Liver (tissue), 9 donors: Measurements from ENCODE around the gene MT3. TPM values are rescaled to one million over a fixed set of nuclear protein-coding genes. Genes with fewer than 3 reads are reported as not detected.

Experiments used
- DNase-seq: peaks from one replicate; pipeline ENCODE4 v3.0.0-alpha.2; 2017; ENCODE audit warnings: low spot score
- H3K27ac ChIP-seq, 2 donors: one replicate each; pipeline ENCODE4 v1.7.0; 2013; ENCODE audit warnings: inconsistent platforms in 2 of 2, low read length in 2 of 2, control low read depth in 1 of 2, low read depth in 1 of 2, mild to moderate bottlenecking in 1 of 2
- H3K27me3 ChIP-seq, 4 donors: one replicate each; pipeline versions ENCODE4 v1.6.1 to v1.7.0; 2013; ENCODE audit warnings: low read length in 3 of 4, inconsistent platforms in 1 of 4, mild to moderate bottlenecking in 1 of 4, moderate library complexity in 1 of 4; ENCODE audit not compliant: control insufficient read depth in 4 of 4, insufficient read depth in 4 of 4
- H3K36me3 ChIP-seq, 4 donors: one replicate each; pipeline versions ENCODE4 v1.6.1 to v1.7.0; 2013; ENCODE audit warnings: low read length in 3 of 4, mild to moderate bottlenecking in 3 of 4, low read depth in 1 of 4, moderate library complexity in 1 of 4; ENCODE audit not compliant: control insufficient read depth in 4 of 4, insufficient read depth in 3 of 4
- H3K4me1 ChIP-seq, 4 donors: one replicate each; pipeline versions ENCODE4 v1.6.1 to v1.7.0; 2013; ENCODE audit warnings: low read length in 3 of 4, mild to moderate bottlenecking in 3 of 4, moderate library complexity in 1 of 4; ENCODE audit not compliant: control insufficient read depth in 4 of 4, insufficient read depth in 4 of 4
- H3K4me3 ChIP-seq, 3 donors: one replicate each; pipeline versions ENCODE4 v1.6.1 to v1.7.0; 2013; ENCODE audit warnings: low read length in 3 of 3, control low read depth in 1 of 3, low read depth in 1 of 3, mild to moderate bottlenecking in 1 of 3
- H3K9ac ChIP-seq, 2 donors: one replicate each; pipeline ENCODE4 v1.7.0; 2013; ENCODE audit warnings: low read length in 2 of 2, mild to moderate bottlenecking in 2 of 2, moderate library complexity in 2 of 2, control low read depth in 1 of 2, low read depth in 1 of 2
- H3K9me3 ChIP-seq, 4 donors: one replicate each; pipeline versions ENCODE4 v1.6.1 to v1.7.0; 2013; ENCODE audit warnings: low read length in 3 of 4; ENCODE audit not compliant: control insufficient read depth in 4 of 4
- EGR1 ChIP-seq, 2 donors: IDR thresholded peaks; 2 replicates each; pipeline ENCODE4 v1.6.1; 2016 to 2018; ENCODE audit warnings: antibody characterized with exemption in 2 of 2, low read depth in 2 of 2
- FOXA1 ChIP-seq: IDR thresholded peaks from 2 replicates; pipeline ENCODE4 v1.6.1; 2016; ENCODE audit warnings: antibody characterized with exemption
- FOXA2 ChIP-seq: IDR thresholded peaks from 2 replicates; pipeline ENCODE4 v1.6.1; 2016; ENCODE audit warnings: antibody characterized with exemption
- GABPA ChIP-seq, 2 donors: IDR thresholded peaks in 1 of 2; conservative IDR thresholded peaks in 1 of 2; 2 replicates each; pipeline ENCODE4 v1.6.1; 2016; ENCODE audit warnings: antibody characterized with exemption in 2 of 2, mild to moderate bottlenecking in 1 of 2, moderate library complexity in 1 of 2
- HNF4A ChIP-seq, 2 donors: conservative IDR thresholded peaks; 2 replicates each; pipeline ENCODE4 v1.6.1; 2016; ENCODE audit warnings: antibody characterized with exemption in 2 of 2, mild to moderate bottlenecking in 2 of 2
- HNF4G ChIP-seq: IDR thresholded peaks from 2 replicates; pipeline ENCODE4 v1.6.1; 2016; ENCODE audit warnings: antibody characterized with exemption
- JUND ChIP-seq, 2 donors: IDR thresholded peaks; 2 replicates each; pipeline ENCODE4 v1.6.1; 2016; ENCODE audit warnings: antibody characterized with exemption in 2 of 2
- NR2F2 ChIP-seq: IDR thresholded peaks from 2 replicates; pipeline ENCODE4 v1.6.1; 2016; ENCODE audit warnings: antibody characterized with exemption
- RAD21 ChIP-seq, 2 donors: IDR thresholded peaks; 2 replicates each; pipeline ENCODE4 v1.6.1; 2016; ENCODE audit warnings: antibody characterized with exemption in 2 of 2, mild to moderate bottlenecking in 2 of 2
- RXRA ChIP-seq, 2 donors: IDR thresholded peaks; 2 replicates each; pipeline ENCODE4 v1.6.1; 2017 to 2018; ENCODE audit warnings: antibody characterized with exemption in 2 of 2, mild to moderate bottlenecking in 1 of 2
- SP1 ChIP-seq: IDR thresholded peaks from 2 replicates; pipeline ENCODE4 v1.6.1; 2018; ENCODE audit warnings: antibody characterized with exemption, mild to moderate bottlenecking
- TAF1 ChIP-seq: conservative IDR thresholded peaks from 2 replicates; pipeline ENCODE4 v1.6.1; 2016; ENCODE audit warnings: antibody characterized with exemption, mild to moderate bottlenecking
- YY1 ChIP-seq: IDR thresholded peaks from 2 replicates; pipeline ENCODE4 v1.6.1; 2016; ENCODE audit warnings: antibody characterized with exemption, mild to moderate bottlenecking
- WGBS: extraction: QIAGEN DNeasy Blood & Tissue Kit; methylation state at CpG from one replicate; pipeline ENCODE4 v1.1.7; 2013; 5-methylcytosine and 5-hydroxymethylcytosine counted together
- polyA plus RNA-seq, 2 donors: library from polyadenylated mRNA; stranded (reverse) in 1 of 2; unstranded in 1 of 2; fragments of 200-250 nt in 1 of 2; fragments of >200 nt in 1 of 2; fragmentation: Nextera tagmentation in 1 of 2; extraction: Ambion mirVana in 1 of 2; gene quantifications; one replicate each; pipeline versions ENCODE4 v1.2.1 to v1.2.3, GENCODE V29; 2013 to 2015
- total RNA-seq, 2 donors: library from RNA; depleted of rRNA; stranded (reverse); fragments of >200 nt; gene quantifications; one replicate each; pipeline ENCODE4 v1.2.3, GENCODE V29; 2014
- TF ChIP-seq, protein P1 (sequence below): IDR thresholded peaks from 2 replicates; pipeline ENCODE4 v1.6.1; 2016; ENCODE audit warnings: antibody characterized with exemption, mild to moderate bottlenecking
- TF ChIP-seq, protein P2 (sequence below): IDR thresholded peaks from 2 replicates; pipeline ENCODE4 v1.6.1; 2016; ENCODE audit warnings: antibody characterized with exemption
- TF ChIP-seq, protein P3 (sequence below): fragments of 150-350 bp; IDR thresholded peaks from 2 replicates; pipeline ENCODE4 v1.5.1; 2017; ENCODE audit warnings: improper control_type of control experiment, low read depth, low read length; ENCODE audit not compliant: missing input control
- donor health status: healthy.
- donor health status: healthy.
- donor health status: healthy.
- donor health status: healthy.
- donor health status: healthy.

Gene MT3
- total and polyA plus RNA-seq, 4 donors, result not detected

DNA sequence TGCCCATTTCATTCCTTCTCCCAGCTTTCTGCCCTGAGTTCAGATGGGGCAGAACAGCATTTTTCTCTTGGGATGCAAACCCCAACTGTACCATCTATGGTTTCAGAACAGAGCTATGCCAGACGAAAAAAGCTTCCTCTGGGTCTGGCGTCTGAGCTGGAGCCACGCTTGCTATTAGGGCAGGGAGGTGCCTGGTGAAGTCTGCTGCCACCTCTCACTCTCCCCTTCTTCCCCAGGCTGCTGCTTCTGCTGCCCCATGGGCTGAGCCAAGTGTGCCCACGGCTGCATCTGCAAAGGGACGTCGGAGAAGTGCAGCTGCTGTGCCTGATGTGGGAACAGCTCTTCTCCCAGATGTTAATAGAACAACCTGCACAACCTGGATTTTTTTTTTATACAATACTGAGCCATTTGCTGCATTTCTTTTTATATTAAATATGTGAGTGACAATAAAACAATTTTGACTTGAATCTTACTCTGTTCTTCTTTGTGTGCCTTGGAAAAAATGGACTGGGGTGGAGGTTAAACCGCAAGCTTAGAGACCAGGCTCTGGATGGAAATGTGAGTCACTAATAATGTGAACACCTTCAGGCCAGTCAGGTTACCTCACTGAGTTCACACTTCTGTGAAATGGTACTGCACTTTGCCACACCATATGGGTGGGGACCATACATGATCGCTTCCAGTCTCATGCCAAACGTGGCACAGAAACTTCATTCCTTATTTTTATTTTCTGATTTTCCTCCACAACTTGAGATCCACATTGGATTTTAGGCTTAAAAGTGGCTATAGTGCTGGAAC is 47.5 kb downstream of the MT3 start (continued):
- TF ChIP-seq, protein P1, sequence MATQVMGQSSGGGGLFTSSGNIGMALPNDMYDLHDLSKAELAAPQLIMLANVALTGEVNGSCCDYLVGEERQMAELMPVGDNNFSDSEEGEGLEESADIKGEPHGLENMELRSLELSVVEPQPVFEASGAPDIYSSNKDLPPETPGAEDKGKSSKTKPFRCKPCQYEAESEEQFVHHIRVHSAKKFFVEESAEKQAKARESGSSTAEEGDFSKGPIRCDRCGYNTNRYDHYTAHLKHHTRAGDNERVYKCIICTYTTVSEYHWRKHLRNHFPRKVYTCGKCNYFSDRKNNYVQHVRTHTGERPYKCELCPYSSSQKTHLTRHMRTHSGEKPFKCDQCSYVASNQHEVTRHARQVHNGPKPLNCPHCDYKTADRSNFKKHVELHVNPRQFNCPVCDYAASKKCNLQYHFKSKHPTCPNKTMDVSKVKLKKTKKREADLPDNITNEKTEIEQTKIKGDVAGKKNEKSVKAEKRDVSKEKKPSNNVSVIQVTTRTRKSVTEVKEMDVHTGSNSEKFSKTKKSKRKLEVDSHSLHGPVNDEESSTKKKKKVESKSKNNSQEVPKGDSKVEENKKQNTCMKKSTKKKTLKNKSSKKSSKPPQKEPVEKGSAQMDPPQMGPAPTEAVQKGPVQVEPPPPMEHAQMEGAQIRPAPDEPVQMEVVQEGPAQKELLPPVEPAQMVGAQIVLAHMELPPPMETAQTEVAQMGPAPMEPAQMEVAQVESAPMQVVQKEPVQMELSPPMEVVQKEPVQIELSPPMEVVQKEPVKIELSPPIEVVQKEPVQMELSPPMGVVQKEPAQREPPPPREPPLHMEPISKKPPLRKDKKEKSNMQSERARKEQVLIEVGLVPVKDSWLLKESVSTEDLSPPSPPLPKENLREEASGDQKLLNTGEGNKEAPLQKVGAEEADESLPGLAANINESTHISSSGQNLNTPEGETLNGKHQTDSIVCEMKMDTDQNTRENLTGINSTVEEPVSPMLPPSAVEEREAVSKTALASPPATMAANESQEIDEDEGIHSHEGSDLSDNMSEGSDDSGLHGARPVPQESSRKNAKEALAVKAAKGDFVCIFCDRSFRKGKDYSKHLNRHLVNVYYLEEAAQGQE, result no peak
- TF ChIP-seq HNF4G (no peak), GABPA (IDR thresholded peaks at IDR 0.05 in 1 of 2, conservative IDR thresholded peaks at IDR 0.05 in 1 of 2) (no peak)

DNA sequence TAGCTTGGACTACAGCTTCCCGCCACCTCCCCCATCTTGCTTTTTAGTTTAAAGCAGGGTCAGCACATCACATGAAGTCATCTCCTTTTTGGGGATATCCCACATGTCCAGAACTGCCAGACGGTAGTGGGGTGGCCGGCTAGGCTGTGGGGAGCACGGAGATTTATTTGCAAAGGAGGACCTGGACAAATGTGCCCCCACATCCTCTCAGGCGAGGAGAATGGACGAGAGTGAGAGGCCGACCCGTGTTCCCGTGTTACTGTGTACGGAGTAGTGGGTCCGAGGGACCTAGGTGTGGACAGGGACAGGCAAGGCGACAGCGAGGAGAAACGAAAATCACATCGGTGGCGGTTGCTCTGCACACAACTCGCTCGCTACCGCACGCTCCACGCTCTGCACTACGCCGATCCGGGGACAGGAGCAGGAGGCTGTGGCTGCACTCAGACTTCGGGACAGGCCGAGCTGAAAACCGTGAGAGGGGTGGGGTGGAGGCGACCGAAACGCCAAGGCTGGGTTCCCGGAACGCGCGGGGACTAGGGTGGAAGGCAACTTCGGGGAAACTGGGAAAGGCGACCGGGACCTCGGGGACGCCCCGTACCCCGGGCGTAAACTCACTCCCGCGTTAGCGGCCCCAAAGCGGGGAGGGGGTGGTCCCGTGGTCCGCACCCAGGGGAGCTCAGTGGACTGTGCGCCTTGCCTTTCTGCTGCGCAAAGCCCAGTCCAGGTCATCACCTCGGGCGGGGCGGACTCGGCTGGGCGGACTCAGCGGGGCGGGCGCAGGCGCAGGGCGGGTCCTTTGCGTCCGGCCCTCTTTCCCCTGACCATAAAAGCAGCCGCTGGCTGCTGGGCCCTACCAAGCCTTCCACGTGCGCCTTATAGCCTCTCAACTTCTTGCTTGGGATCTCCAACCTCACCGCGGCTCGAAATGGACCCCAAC is 48.8 kb downstream of the MT3 start, which contains the start of gene MT1A:
Gene MT1A, plus strand, starts transcription at position 853 of the 937 bp plus-strand sequence. Its CDS starts 73 bp downstream, at position 926.
- DNase-seq, result peak; percentile 75
- peak within 1 kb of the TSS; percentile 49 to 57 (median 55) for H3K4me3 ChIP-seq
- H3K9ac ChIP-seq, result peak within 1 kb of the TSS; percentile 10 to 11
- H3K4me1 ChIP-seq, result peaks cover 4 to 32% (median 10%) of the 10 kb centered on the region in 4 donors
- TF ChIP-seq RXRA (IDR thresholded peaks at IDR 0.05) (peak; percentile 48 to 52), SP1 (peak; percentile 59), TAF1 (peak; percentile 94), EGR1 (IDR thresholded peaks at IDR 0.05; ENCODE audit: low read depth in 2 of 2) (no peak), FOXA2 (no peak), RAD21 (IDR thresholded peaks at IDR 0.05) (peak in 1 of 2 donors; percentile 24), FOXA1 (no peak), NR2F2 (peak; percentile 53), HNF4A (conservative IDR thresholded peaks at IDR 0.05) (peak; percentile 58 to 71), JUND (IDR thresholded peaks at IDR 0.05) (no peak), YY1 (peak; percentile 33)
- TF ChIP-seq, protein P2, sequence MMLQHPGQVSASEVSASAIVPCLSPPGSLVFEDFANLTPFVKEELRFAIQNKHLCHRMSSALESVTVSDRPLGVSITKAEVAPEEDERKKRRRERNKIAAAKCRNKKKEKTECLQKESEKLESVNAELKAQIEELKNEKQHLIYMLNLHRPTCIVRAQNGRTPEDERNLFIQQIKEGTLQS, result no peak
- TF ChIP-seq, protein P3, sequence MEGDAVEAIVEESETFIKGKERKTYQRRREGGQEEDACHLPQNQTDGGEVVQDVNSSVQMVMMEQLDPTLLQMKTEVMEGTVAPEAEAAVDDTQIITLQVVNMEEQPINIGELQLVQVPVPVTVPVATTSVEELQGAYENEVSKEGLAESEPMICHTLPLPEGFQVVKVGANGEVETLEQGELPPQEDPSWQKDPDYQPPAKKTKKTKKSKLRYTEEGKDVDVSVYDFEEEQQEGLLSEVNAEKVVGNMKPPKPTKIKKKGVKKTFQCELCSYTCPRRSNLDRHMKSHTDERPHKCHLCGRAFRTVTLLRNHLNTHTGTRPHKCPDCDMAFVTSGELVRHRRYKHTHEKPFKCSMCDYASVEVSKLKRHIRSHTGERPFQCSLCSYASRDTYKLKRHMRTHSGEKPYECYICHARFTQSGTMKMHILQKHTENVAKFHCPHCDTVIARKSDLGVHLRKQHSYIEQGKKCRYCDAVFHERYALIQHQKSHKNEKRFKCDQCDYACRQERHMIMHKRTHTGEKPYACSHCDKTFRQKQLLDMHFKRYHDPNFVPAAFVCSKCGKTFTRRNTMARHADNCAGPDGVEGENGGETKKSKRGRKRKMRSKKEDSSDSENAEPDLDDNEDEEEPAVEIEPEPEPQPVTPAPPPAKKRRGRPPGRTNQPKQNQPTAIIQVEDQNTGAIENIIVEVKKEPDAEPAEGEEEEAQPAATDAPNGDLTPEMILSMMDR, result no peak
- TF ChIP-seq, protein P1, result peak; percentile 73
- H3K36me3 ChIP-seq, result no peaks in the 10 kb centered on the region
- 7% methylated on average over 68 of the region's 68 CpGs for WGBS
- H3K27ac ChIP-seq, result peak within 1 kb of the TSS; percentile 86 to 87
- no peaks in the 10 kb centered on the region for H3K27me3 ChIP-seq
- no peaks in the 10 kb centered on the region for H3K9me3 ChIP-seq
